ENCODE measurements around the gene BCAS3.
A peak's percentile ranks its signal among the peaks of the same experiment; 100 is the strongest.

The BCAS3 gene

GRCh38 chr17:61395409-61395982 is 717.8 kb downstream of the BCAS3 start:
- H3K4me3 ChIP-seq (ENCODE audit: extremely low read depth, insufficient read depth, low read length, poor library complexity, severe bottlenecking): no peak overlapping the region
- H3K27ac ChIP-seq (ENCODE audit: low read depth, low read length, severe bottlenecking): no peak overlapping the region
- peaks cover 16% of the 10 kb centered on the region for H3K4me1 ChIP-seq (ENCODE audit: control insufficient read depth, insufficient read depth, low read length, poor library complexity, severe bottlenecking)
- 13 to 18% methylated on average over 35 to 37 of the region's 38 CpGs for WGBS, 2 experiments (ENCODE audit: insufficient coverage in 2 of 2)
- no peaks in the 10 kb centered on the region for H3K36me3 ChIP-seq (ENCODE audit: control insufficient read depth, insufficient read depth, low read length)
- no peaks in the 10 kb centered on the region for H3K9me3 ChIP-seq (ENCODE audit: control insufficient read depth, low read length)

GRCh38 chr17:61395983-61396585 is 718.4 kb downstream of the BCAS3 start:
- peaks cover 17% of the 10 kb centered on the region for H3K4me1 ChIP-seq (ENCODE audit: control insufficient read depth, insufficient read depth, low read length, poor library complexity, severe bottlenecking)
- H3K9me3 ChIP-seq (ENCODE audit: control insufficient read depth, low read length): no peaks in the 10 kb centered on the region
- 4 to 5% methylated on average over 55 to 58 of the region's 63 CpGs for WGBS, 2 experiments (ENCODE audit: insufficient coverage in 2 of 2)
- H3K36me3 ChIP-seq (ENCODE audit: control insufficient read depth, insufficient read depth, low read length): no peaks in the 10 kb centered on the region
- no peak overlapping the region for H3K4me3 ChIP-seq (ENCODE audit: extremely low read depth, insufficient read depth, low read length, poor library complexity, severe bottlenecking)
- H3K27ac ChIP-seq (ENCODE audit: low read depth, low read length, severe bottlenecking): no peak overlapping the region

GRCh38 chr17:61396586-61397085 is 719.0 kb downstream of the BCAS3 start:
- H3K4me3 ChIP-seq (ENCODE audit: extremely low read depth, insufficient read depth, low read length, poor library complexity, severe bottlenecking): peak overlapping the region; percentile 50

GRCh38 chr17:61397086-61397842 is 719.6 kb downstream of the BCAS3 start:
- H3K27ac ChIP-seq (ENCODE audit: low read depth, low read length, severe bottlenecking): no peak overlapping the region
- H3K4me3 ChIP-seq (ENCODE audit: extremely low read depth, insufficient read depth, low read length, poor library complexity, severe bottlenecking): peak overlapping the region; percentile 50
- no peaks in the 10 kb centered on the region for H3K36me3 ChIP-seq (ENCODE audit: control insufficient read depth, insufficient read depth, low read length)
- H3K4me1 ChIP-seq (ENCODE audit: control insufficient read depth, insufficient read depth, low read length, poor library complexity, severe bottlenecking): peaks cover 25% of the 10 kb centered on the region
- 0% methylated on average over 42 to 48 of the region's 67 CpGs for WGBS, 2 experiments (ENCODE audit: insufficient coverage in 2 of 2)
- no peaks in the 10 kb centered on the region for H3K9me3 ChIP-seq (ENCODE audit: control insufficient read depth, low read length)

More at GRCh38 chr17:61396586-61397085, 719.0 kb downstream of the BCAS3 start:
- Histone ChIP-seq H3K27ac (ENCODE audit: low read depth, low read length, severe bottlenecking) (no peak overlapping the region), H3K36me3 (ENCODE audit: control insufficient read depth, insufficient read depth, low read length) (no peaks in the 10 kb centered on the region), H3K9me3 (ENCODE audit: control insufficient read depth, low read length) (no peaks in the 10 kb centered on the region), H3K4me1 (ENCODE audit: control insufficient read depth, insufficient read depth, low read length, poor library complexity, severe bottlenecking) (peaks cover 22% of the 10 kb centered on the region)
- 3% methylated on average over 36 to 45 of the region's 46 CpGs for WGBS, 2 experiments (ENCODE audit: insufficient coverage in 2 of 2)

GRCh38 chr17:61398721-61399130 is 721.1 kb downstream of the BCAS3 start:
- no peaks in the 10 kb centered on the region for H3K36me3 ChIP-seq (ENCODE audit: control insufficient read depth, insufficient read depth, low read length)
- peaks cover 26% of the 10 kb centered on the region for H3K4me1 ChIP-seq (ENCODE audit: control insufficient read depth, insufficient read depth, low read length, poor library complexity, severe bottlenecking)
- no peak overlapping the region for H3K27ac ChIP-seq (ENCODE audit: low read depth, low read length, severe bottlenecking)
- H3K4me3 ChIP-seq (ENCODE audit: extremely low read depth, insufficient read depth, low read length, poor library complexity, severe bottlenecking): peak overlapping the region; percentile 50
- no peaks in the 10 kb centered on the region for H3K9me3 ChIP-seq (ENCODE audit: control insufficient read depth, low read length)
- WGBS, 2 experiments (ENCODE audit: insufficient coverage in 2 of 2): 2% methylated on average over 21 to 26 of the region's 34 CpGs

- H3K4me3 ChIP-seq (ENCODE audit: extremely low read depth, insufficient read depth, low read length, poor library complexity, severe bottlenecking): peak within 1 kb of the TSS; percentile 50
- no peaks in the 10 kb centered on the region for H3K9me3 ChIP-seq (ENCODE audit: control insufficient read depth, low read length)
- no peaks in the 10 kb centered on the region for H3K36me3 ChIP-seq (ENCODE audit: control insufficient read depth, insufficient read depth, low read length)
- 0% methylated on average over 60 to 71 of the region's 98 CpGs for WGBS, 2 experiments (ENCODE audit: insufficient coverage in 2 of 2)
- peaks cover 20% of the 10 kb centered on the region for H3K4me1 ChIP-seq (ENCODE audit: control insufficient read depth, insufficient read depth, low read length, poor library complexity, severe bottlenecking)
- no peak within 1 kb of the TSS for H3K27ac ChIP-seq (ENCODE audit: low read depth, low read length, severe bottlenecking)
Observed at GRCh38 chr17:61399131-61400065, 721.7 kb downstream of the BCAS3 start, which contains the start of gene TBX2. Gene TBX2 (plus strand): TSS chr17:61399843. CDS start chr17:61400177, 334 bp downstream.

- no peaks in the 10 kb centered on the region for H3K9me3 ChIP-seq (ENCODE audit: control insufficient read depth, low read length)
- no peak overlapping the region for H3K27ac ChIP-seq (ENCODE audit: low read depth, low read length, severe bottlenecking)
- WGBS, 2 experiments (ENCODE audit: insufficient coverage in 2 of 2): 1% methylated on average over 62 to 69 of the region's 90 CpGs
- peaks cover 17% of the 10 kb centered on the region for H3K4me1 ChIP-seq (ENCODE audit: control insufficient read depth, insufficient read depth, low read length, poor library complexity, severe bottlenecking)
- peak overlapping the region; percentile 50 for H3K4me3 ChIP-seq (ENCODE audit: extremely low read depth, insufficient read depth, low read length, poor library complexity, severe bottlenecking)
- no peaks in the 10 kb centered on the region for H3K36me3 ChIP-seq (ENCODE audit: control insufficient read depth, insufficient read depth, low read length)
Observed at GRCh38 chr17:61400066-61400716, 722.5 kb downstream of the BCAS3 start.

GRCh38 chr17:61400717-61401388 is 723.2 kb downstream of the BCAS3 start:
- Histone ChIP-seq H3K27ac (ENCODE audit: low read depth, low read length, severe bottlenecking) (no peak overlapping the region), H3K36me3 (ENCODE audit: control insufficient read depth, insufficient read depth, low read length) (no peaks in the 10 kb centered on the region), H3K4me1 (ENCODE audit: control insufficient read depth, insufficient read depth, low read length, poor library complexity, severe bottlenecking) (peaks cover 13% of the 10 kb centered on the region), H3K4me3 (ENCODE audit: extremely low read depth, insufficient read depth, low read length, poor library complexity, severe bottlenecking) (peak overlapping the region; percentile 37), H3K9me3 (ENCODE audit: control insufficient read depth, low read length) (no peaks in the 10 kb centered on the region)
- 3 to 6% methylated on average over 38 to 39 of the region's 45 CpGs for WGBS, 2 experiments (ENCODE audit: insufficient coverage in 2 of 2)

- peaks cover 13% of the 10 kb centered on the region for H3K4me1 ChIP-seq (ENCODE audit: control insufficient read depth, insufficient read depth, low read length, poor library complexity, severe bottlenecking)
- no peaks in the 10 kb centered on the region for H3K36me3 ChIP-seq (ENCODE audit: control insufficient read depth, insufficient read depth, low read length)
- no peaks in the 10 kb centered on the region for H3K9me3 ChIP-seq (ENCODE audit: control insufficient read depth, low read length)
- peak overlapping the region; percentile 37 for H3K4me3 ChIP-seq (ENCODE audit: extremely low read depth, insufficient read depth, low read length, poor library complexity, severe bottlenecking)
- H3K27ac ChIP-seq (ENCODE audit: low read depth, low read length, severe bottlenecking): no peak overlapping the region
- 11 to 14% methylated on average over 17 to 18 of the region's 25 CpGs for WGBS, 2 experiments (ENCODE audit: insufficient coverage in 2 of 2)
Observed at GRCh38 chr17:61401389-61402072, 723.9 kb downstream of the BCAS3 start.

Measured in mesodermal cell (in vitro differentiated cells).